HCT116 (cell line): ENCODE data around the gene PRKAA1. TPM values are rescaled to one million over a fixed set of nuclear protein-coding genes. Genes with fewer than 3 reads are reported as not detected.

ENCODE experiments used
- ATAC-seq: fragments of 200-7000 bp; cut with Tn5 transposase; 2 replicates; pipeline ENCODE4 v1.9.1; 2020; ENCODE audit warnings: mild to moderate bottlenecking, moderate library complexity
- BruUV-seq: library from RNA; stranded (reverse); fragments of 400-500 nt; replicated peaks from 2 replicates; lab custom pipeline; 2021; lab: Mats Ljungman, UMichigan
- CTCF ChIA-PET: fragments of 300-600 bp; sonication (Branson Sonifier 250); formaldehyde crosslinking; loops from one replicate; lab custom pipeline; 2021; ENCODE audit warnings: antibody characterized with exemption; lab: Charles Lee
- POLR2A ChIA-PET: fragments of 300-600, 350-600 bp; sonication (Branson Sonifier 250); formaldehyde crosslinking; loops from one replicate; lab custom pipeline; 2021; ENCODE audit warnings: antibody characterized with exemption; lab: Charles Lee
- RAD21 ChIA-PET, 2 experiments: fragments of 300-600 bp; sonication (Branson Sonifier 250); formaldehyde crosslinking; loops; one replicate each; lab custom pipeline; 2023; ENCODE audit warnings: low total read pairs in 2 of 2; ENCODE audit not compliant: uncharacterized antibody in 2 of 2, unreplicated experiment in 2 of 2, low non-redundant PET in 1 of 2; lab: Charles Lee
- DNase-seq: peaks from one replicate; pipeline ENCODE4 v3.0.0-alpha.2; 2010; ENCODE audit warnings: low read depth, low spot score
- H2AFZ ChIP-seq: fragments of 200-600 bp; shearing (Covaris generic), sonication (generic); 2 replicates; pipeline ENCODE4 v1.6.1; 2017; ENCODE audit warnings: low read depth, mixed run types, mixed read lengths, antibody characterized with exemption, low read length; ENCODE audit not compliant: poor library complexity, severe bottlenecking
- H3K27ac ChIP-seq: 2 replicates; pipeline ENCODE4 v1.5.1; 2012; ENCODE audit warnings: low read depth, low read length
- H3K27me3 ChIP-seq: fragments of 200-600 bp; sonication (generic); 2 replicates; pipeline ENCODE4 v1.6.1; 2016; ENCODE audit warnings: mixed run types, low read length, mixed read lengths; ENCODE audit not compliant: insufficient read depth
- H3K36me3 ChIP-seq, 2 experiments: fragments of 200-500 bp in 1 of 2; fragments of 200-600 bp in 1 of 2; sonication (Bioruptor generic) in 1 of 2; sonication (generic) in 1 of 2; 2 replicates each; pipeline versions ENCODE4 v1.5.1 to v1.6.1; 2014 to 2016; ENCODE audit warnings: low read length in 2 of 2, inconsistent platforms in 1 of 2, mixed read lengths in 1 of 2, mixed run types in 1 of 2; ENCODE audit not compliant: insufficient read depth in 2 of 2, control insufficient read depth in 1 of 2
- H3K4me1 ChIP-seq, 2 experiments: fragments of 200-600 bp in 1 of 2; sonication (generic) in 1 of 2; 2 replicates each; pipeline versions ENCODE4 v1.5.1 to v1.6.1; 2012 to 2017; ENCODE audit warnings: low read length in 2 of 2, inconsistent platforms in 1 of 2, mild to moderate bottlenecking in 1 of 2, mixed read lengths in 1 of 2, mixed run types in 1 of 2, moderate library complexity in 1 of 2; ENCODE audit not compliant: insufficient read depth in 2 of 2, control insufficient read depth in 1 of 2
- H3K4me2 ChIP-seq: fragments of 200-600 bp; sonication (generic); 2 replicates; pipeline ENCODE4 v1.6.1; 2017; ENCODE audit warnings: mixed run types, low read length, mixed read lengths
- H3K4me3 ChIP-seq, 2 experiments: fragments of 200-600 bp in 1 of 2; sonication (generic) in 1 of 2; replicated peaks in 1 of 2; 2 replicates each; pipeline ENCODE4 v1.5.1; 2011 to 2016; ENCODE audit warnings: low read length in 2 of 2, control low read depth in 1 of 2, low read depth in 1 of 2, mild to moderate bottlenecking in 1 of 2, mixed read lengths in 1 of 2, mixed run types in 1 of 2
- H3K79me2 ChIP-seq: fragments of 200-600 bp; sonication (generic); 2 replicates; pipeline ENCODE4 v1.6.1; 2017; ENCODE audit warnings: mild to moderate bottlenecking, mixed run types, low read length, moderate library complexity, mixed read lengths; ENCODE audit not compliant: insufficient read depth
- H3K9ac ChIP-seq: fragments of 200-600 bp; sonication (generic); 2 replicates; pipeline ENCODE4 v1.6.1; 2016; ENCODE audit warnings: low read length, mixed read lengths
- H3K9me2 ChIP-seq: fragments of 200-600 bp; sonication (generic), shearing (Covaris generic); 2 replicates; pipeline ENCODE4 v1.6.1; 2017; ENCODE audit warnings: mixed run types, mild to moderate bottlenecking, moderate library complexity; ENCODE audit not compliant: insufficient read depth
- H3K9me3 ChIP-seq, 2 experiments: fragments of 200-500 bp in 1 of 2; fragments of 200-600 bp in 1 of 2; sonication (Bioruptor generic) in 1 of 2; sonication (generic) in 1 of 2; 2 replicates each; pipeline ENCODE4 v1.6.1; 2014 to 2017; ENCODE audit warnings: low read length in 2 of 2, mixed read lengths in 2 of 2, inconsistent platforms in 1 of 2, low read depth in 1 of 2, mild to moderate bottlenecking in 1 of 2, mixed run types in 1 of 2, moderate library complexity in 1 of 2; ENCODE audit not compliant: control insufficient read depth in 1 of 2, insufficient read depth in 1 of 2
- H4K20me1 ChIP-seq: fragments of 200-600 bp; sonication (generic), shearing (Covaris generic); 2 replicates; pipeline ENCODE4 v1.6.1; 2017; ENCODE audit warnings: mixed run types, mild to moderate bottlenecking, moderate library complexity; ENCODE audit not compliant: insufficient read depth
- ATF3 ChIP-seq: IDR thresholded peaks from 2 replicates; pipeline ENCODE4 v1.6.1; 2012
- CBX3 ChIP-seq: IDR thresholded peaks from 2 replicates; pipeline ENCODE4 v1.6.1; 2012; ENCODE audit warnings: low read depth
- CEBPB ChIP-seq: IDR thresholded peaks from 2 replicates; pipeline ENCODE4 v1.6.1; 2012; ENCODE audit warnings: low read depth
- CTCF ChIP-seq, 3 experiments: fragments of 200-600 bp in 1 of 3; sonication (generic) in 1 of 3; IDR thresholded peaks in 2 of 3; conservative IDR thresholded peaks in 1 of 3; 2 replicates each; pipeline ENCODE4 v1.5.1; 2012 to 2017; ENCODE audit warnings: low read depth in 2 of 3, low read length in 2 of 3, antibody characterized with exemption in 1 of 3, borderline replicate concordance in 1 of 3, control low read depth in 1 of 3, mild to moderate bottlenecking in 1 of 3, mixed read lengths in 1 of 3, mixed run types in 1 of 3, moderate library complexity in 1 of 3; ENCODE audit not compliant: insufficient read depth in 1 of 3
- EGR1 ChIP-seq: IDR thresholded peaks from 2 replicates; pipeline ENCODE4 v1.6.1; 2012; ENCODE audit warnings: low read depth
- ELF1 ChIP-seq: IDR thresholded peaks from 2 replicates; pipeline ENCODE4 v1.6.1; 2012; ENCODE audit warnings: low read depth, borderline replicate concordance
- EZH2 ChIP-seq: fragments of 200-600 bp; sonication (generic); IDR thresholded peaks from 2 replicates; pipeline ENCODE4 v1.6.1; 2017; ENCODE audit warnings: antibody characterized with exemption, mixed run types
- FOSL1 ChIP-seq: IDR thresholded peaks from 2 replicates; pipeline ENCODE4 v1.6.1; 2012; ENCODE audit warnings: low read depth
- MAX ChIP-seq: IDR thresholded peaks from 2 replicates; pipeline ENCODE4 v1.6.1; 2012
- POLR2A ChIP-seq: IDR thresholded peaks from 2 replicates; pipeline ENCODE4 v1.7.0; 2011; ENCODE audit warnings: borderline replicate concordance; ENCODE audit not compliant: insufficient read depth, insufficient read length; ENCODE audit errors: extremely low read depth
- POLR2AphosphoS5 ChIP-seq: IDR thresholded peaks from 2 replicates; pipeline ENCODE4 v1.6.1; 2011; ENCODE audit warnings: mild to moderate bottlenecking, low read depth, low read length, moderate library complexity
- RAD21 ChIP-seq: IDR thresholded peaks from 2 replicates; pipeline ENCODE4 v1.6.1; 2012; ENCODE audit warnings: low read depth, mild to moderate bottlenecking
- SIN3A ChIP-seq: IDR thresholded peaks from 2 replicates; pipeline ENCODE4 v1.6.1; 2012; ENCODE audit warnings: low read depth
- SP1 ChIP-seq: IDR thresholded peaks from 2 replicates; pipeline ENCODE4 v1.6.1; 2012; ENCODE audit warnings: low read depth
- SRF ChIP-seq: IDR thresholded peaks from 2 replicates; pipeline ENCODE4 v1.6.1; 2012; ENCODE audit warnings: low read depth
- YY1 ChIP-seq: IDR thresholded peaks from 2 replicates; pipeline ENCODE4 v1.6.1; 2011; ENCODE audit warnings: low read length, low read depth, moderate library complexity, mild to moderate bottlenecking; ENCODE audit not compliant: insufficient replicate concordance; ENCODE audit errors: extremely low read depth
- ZBTB33 ChIP-seq: IDR thresholded peaks from 2 replicates; pipeline ENCODE4 v1.6.1; 2011; ENCODE audit warnings: mild to moderate bottlenecking, low read length, moderate library complexity; ENCODE audit not compliant: insufficient replicate concordance; ENCODE audit errors: extremely low read depth
- ZNF274 ChIP-seq: fragments of 200-500 bp; sonication (Bioruptor generic); IDR thresholded peaks from 2 replicates; pipeline ENCODE4 v1.6.1; 2014; ENCODE audit warnings: mild to moderate bottlenecking, low read depth, low read length, inconsistent platforms
- intact Hi-C: fragments of 100-400 bp; cut with micrococcal nuclease; formaldehyde crosslinking; loops from 2 replicates; pipeline ENCODE4 v1.10.0; 2022
- total RNA-seq: library from RNA; stranded (reverse); gene quantifications from one replicate; pipeline ENCODE4 v1.2.1, GENCODE V29; 2021; ENCODE audit not compliant: unreplicated experiment

The PRKAA1 gene
- total RNA-seq, 1 experiment from 2014 or later = 53.5 TPM

DNA sequence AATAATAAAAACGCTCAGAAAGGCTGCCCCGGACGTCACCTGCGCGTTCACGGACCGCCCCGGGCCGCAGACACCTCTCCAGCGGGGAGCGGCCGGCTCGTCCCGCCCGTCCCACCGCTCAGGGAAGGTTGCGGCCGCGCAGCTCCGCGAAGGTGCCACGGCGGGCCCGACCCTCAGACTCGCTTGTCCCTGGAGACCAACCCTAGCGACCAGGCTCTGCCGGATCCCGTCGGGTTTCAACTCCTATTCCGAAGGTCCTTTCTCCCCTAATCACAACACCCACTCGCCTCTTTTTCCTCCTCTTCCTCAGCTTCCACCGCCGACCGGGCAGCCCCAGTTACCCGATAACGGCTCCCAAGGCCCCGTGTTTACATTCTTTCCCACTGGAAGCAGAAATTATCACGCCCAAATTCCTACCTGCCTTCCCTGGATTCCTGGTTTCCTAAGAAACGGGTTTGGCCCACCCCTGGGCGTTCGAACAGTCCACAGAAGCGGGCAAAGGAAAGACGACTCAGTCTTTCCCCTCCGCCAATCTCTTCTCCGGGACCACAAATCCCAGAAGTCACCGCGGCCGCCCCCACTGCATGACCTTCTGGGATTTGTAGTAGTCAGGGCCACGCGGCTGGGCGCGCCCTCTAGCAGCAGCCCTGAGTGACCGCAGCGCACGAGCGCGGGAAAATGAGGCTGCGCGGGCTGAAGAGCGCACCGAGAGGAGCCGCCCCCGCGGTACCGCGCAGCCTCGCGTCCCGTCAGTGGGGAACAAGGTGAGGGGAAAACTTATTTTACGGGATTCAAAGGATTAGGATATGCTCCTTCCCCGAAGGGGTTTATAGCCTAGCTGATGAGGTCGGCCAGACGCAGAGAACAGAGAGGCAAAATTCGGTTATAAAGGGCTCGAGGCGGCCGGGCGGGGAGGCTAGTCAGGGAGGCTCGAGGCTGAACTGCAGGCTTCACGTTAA, 42.5 kb downstream of the PRKAA1 start, which contains the start of gene TTC33:
TTC33 (minus strand) TSS at position 555 of the 959 bp plus-strand sequence. CDS start 8,943 bp downstream, outside the sequence.
- intact Hi-C loops = loop anchor here (1.0 to 2.0 kb wide), 2 partner anchors 43 to 123 kb away; partner anchors contain the start of gene PRKAA1
- TSS peak; percentile 56 for BruUV-seq
- Histone ChIP-seq H3K27me3 (no peaks in the 10 kb centered on the region), H3K27ac (peak within 1 kb of the TSS; percentile 75), H3K36me3 (peaks cover 0 to 2% of the 10 kb centered on the region in 2 experiments; a peak in 1 of 4 replicates), H4K20me1 (no peaks in the 10 kb centered on the region), H2AFZ (peak within 1 kb of the TSS; percentile 66), H3K4me2 (peak within 1 kb of the TSS; percentile 84), H3K4me1 (peaks cover 4 to 15% of the 10 kb centered on the region in 2 experiments; a peak in 3 of 4 replicates), H3K79me2 (peaks cover 24% of the 10 kb centered on the region), H3K9me2 (no peaks in the 10 kb centered on the region), H3K9ac (peak within 1 kb of the TSS; percentile 78), H3K9me3 (no peaks in the 10 kb centered on the region), H3K4me3 (peak within 1 kb of the TSS; percentile 90 to 91)
- RAD21 ChIA-PET = interaction anchor here in 1 of 2 experiments (0.6 kb wide), 1 partner anchor 74 kb away, joined by 3 read pairs; no protein-coding TSS in a partner anchor
- POLR2A ChIA-PET = no interaction called here
- CTCF ChIA-PET = no interaction called here
- DNase-seq (peak; percentile 89), ATAC-seq (peak; percentile 90)
- TF ChIP-seq RAD21 = 0 out of 2 replicates have a peak, but pooled peaks have one; percentile 22
- TF ChIP-seq SRF = no peak
- no peak for TF ChIP-seq EZH2
- TF ChIP-seq ZBTB33 = peak; percentile 40
- TF ChIP-seq SP1 = peak; percentile 59
- peak; percentile 90 for TF ChIP-seq EGR1
- TF ChIP-seq YY1 = peak; percentile 64
- TF ChIP-seq MAX = peak; percentile 97
- peak; percentile 56 to 61 (median 57); a peak in 5 of 6 replicates for TF ChIP-seq CTCF (IDR thresholded peaks at IDR 0.05 in 2 of 3, conservative IDR thresholded peaks at IDR 0.05 in 1 of 3; ENCODE audit: borderline replicate concordance in 1 of 3, insufficient read depth in 1 of 3, low read depth in 2 of 3, low read length in 2 of 3)
- no peak for TF ChIP-seq ZNF274
- no peak for TF ChIP-seq CEBPB
- TF ChIP-seq ATF3 = no peak
- TF ChIP-seq SIN3A = peak; percentile 46; the same call in 1 of the 2 replicates
- no peak; the same call in 1 of the 2 replicates for TF ChIP-seq ELF1
- peak; percentile 76; the same call in 1 of the 2 replicates for TF ChIP-seq CBX3
- no peak for TF ChIP-seq FOSL1
- TF ChIP-seq POLR2AphosphoS5 = peak; percentile 26; the same call in 1 of the 2 replicates
- TF ChIP-seq POLR2A = no peak
